Right lobe of liver (tissue), 4 donors: ENCODE measurements around the gene SERP2.

Experiments
- POLR2A ChIP-seq: fragments of 450-650 bp; IDR thresholded peaks from one replicate; pipeline ENCODE4 v1.6.1; 2017; ENCODE audit warnings: antibody characterized with exemption, mild to moderate bottlenecking
- TF ChIP-seq, protein P1 (sequence below), 4 donors: fragments of 200-600 bp in 3 of 4; fragments of 450-650 bp in 1 of 4; IDR thresholded peaks; one replicate each; pipeline versions ENCODE4 v1.5.1 to v1.8.0; 2016 to 2022; ENCODE audit warnings: antibody characterized with exemption in 4 of 4, mild to moderate bottlenecking in 2 of 4
- donor health status: DM: no; HTN: no; CAD: no.
- donor health status: DM: no; HTN: no; CAD: no.
- donor health status: DM: no; HTN: yes; CAD: no.

DNA sequence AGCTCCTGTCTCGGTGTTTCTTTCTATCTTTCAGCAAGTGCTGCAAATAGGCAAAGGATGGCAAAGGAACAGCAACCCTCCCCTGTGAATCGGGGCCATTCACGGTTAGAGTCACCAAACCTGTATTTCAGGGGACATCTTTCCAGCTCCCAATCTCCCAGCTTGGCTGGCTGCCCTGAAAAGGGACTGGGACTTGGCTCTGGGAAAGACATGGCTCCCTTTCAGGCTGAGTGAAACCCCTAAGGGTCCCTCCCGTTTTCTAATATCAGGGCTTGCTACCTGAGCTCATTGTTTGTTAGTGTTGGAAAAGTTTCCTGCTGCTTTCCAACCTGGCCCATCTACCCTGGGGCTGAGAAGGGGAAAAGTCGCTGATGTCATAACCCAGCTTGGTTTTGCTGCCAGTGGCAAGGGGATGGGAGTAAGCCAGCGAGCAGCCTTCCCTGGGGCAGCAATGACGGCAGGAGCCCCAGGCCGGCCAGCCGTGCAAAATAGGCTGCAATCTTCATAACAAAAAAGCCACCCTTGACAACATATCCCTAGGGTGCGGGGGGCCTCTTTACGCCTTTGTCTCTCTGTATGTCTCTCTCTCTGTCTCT is 29.9 kb downstream of the SERP2 start:
- TF ChIP-seq, protein P1, sequence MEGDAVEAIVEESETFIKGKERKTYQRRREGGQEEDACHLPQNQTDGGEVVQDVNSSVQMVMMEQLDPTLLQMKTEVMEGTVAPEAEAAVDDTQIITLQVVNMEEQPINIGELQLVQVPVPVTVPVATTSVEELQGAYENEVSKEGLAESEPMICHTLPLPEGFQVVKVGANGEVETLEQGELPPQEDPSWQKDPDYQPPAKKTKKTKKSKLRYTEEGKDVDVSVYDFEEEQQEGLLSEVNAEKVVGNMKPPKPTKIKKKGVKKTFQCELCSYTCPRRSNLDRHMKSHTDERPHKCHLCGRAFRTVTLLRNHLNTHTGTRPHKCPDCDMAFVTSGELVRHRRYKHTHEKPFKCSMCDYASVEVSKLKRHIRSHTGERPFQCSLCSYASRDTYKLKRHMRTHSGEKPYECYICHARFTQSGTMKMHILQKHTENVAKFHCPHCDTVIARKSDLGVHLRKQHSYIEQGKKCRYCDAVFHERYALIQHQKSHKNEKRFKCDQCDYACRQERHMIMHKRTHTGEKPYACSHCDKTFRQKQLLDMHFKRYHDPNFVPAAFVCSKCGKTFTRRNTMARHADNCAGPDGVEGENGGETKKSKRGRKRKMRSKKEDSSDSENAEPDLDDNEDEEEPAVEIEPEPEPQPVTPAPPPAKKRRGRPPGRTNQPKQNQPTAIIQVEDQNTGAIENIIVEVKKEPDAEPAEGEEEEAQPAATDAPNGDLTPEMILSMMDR (IDR thresholded peaks at IDR 0.05), result no peak
- no peak for TF ChIP-seq POLR2A
